MM.1S (cell line): Measurements from ENCODE around the gene CNFN.
A peak's percentile ranks its signal among the peaks of the same experiment; 100 is the strongest.

ENCODE experiments used
- DNase-seq: peaks from one replicate; pipeline ENCODE4 v3.0.0-alpha.2; 2015
- H2AFZ ChIP-seq: fragments of 300-600 bp; sonication (generic); 2 replicates; pipeline ENCODE4 v1.6.0; 2016; ENCODE audit warnings: antibody characterized with exemption, low read length
- H3F3A ChIP-seq: fragments of 300-600 bp; sonication (generic); 2 replicates; pipeline ENCODE4 v1.6.1; 2016; ENCODE audit warnings: mild to moderate bottlenecking, antibody characterized with exemption, low read length, moderate library complexity, mixed read lengths; ENCODE audit not compliant: insufficient read depth
- H3K27ac ChIP-seq: fragments of 300-600 bp; sonication (generic); 2 replicates; pipeline ENCODE4 v1.5.1; 2016; ENCODE audit warnings: mild to moderate bottlenecking, low read length
- H3K27me3 ChIP-seq: fragments of 300-600 bp; sonication (generic); replicated peaks from 2 replicates; pipeline ENCODE4 v1.6.0; 2016; ENCODE audit warnings: low read length; ENCODE audit not compliant: insufficient read depth
- H3K36me3 ChIP-seq: fragments of 300-600 bp; sonication (generic); replicated peaks from 2 replicates; pipeline ENCODE4 v1.6.1; 2016; ENCODE audit warnings: mild to moderate bottlenecking, low read length, mixed read lengths; ENCODE audit not compliant: insufficient read depth
- H3K4me1 ChIP-seq: fragments of 300-600 bp; sonication (generic); 2 replicates; pipeline ENCODE4 v1.6.1; 2016; ENCODE audit warnings: low read length, mixed read lengths
- H3K4me2 ChIP-seq: fragments of 300-600 bp; sonication (generic); 2 replicates; pipeline ENCODE4 v1.6.0; 2016; ENCODE audit warnings: low read depth, low read length
- H3K4me3 ChIP-seq: fragments of 300-600 bp; sonication (generic); 2 replicates; pipeline ENCODE4 v1.5.1; 2016; ENCODE audit warnings: low read length, mixed read lengths
- H3K79me2 ChIP-seq: fragments of 300-600 bp; sonication (generic); 2 replicates; pipeline ENCODE4 v1.6.1; 2016; ENCODE audit warnings: mixed run types, low read length, mixed read lengths
- H3K9ac ChIP-seq: fragments of 300-600 bp; sonication (generic); 2 replicates; pipeline ENCODE4 v1.6.1; 2016; ENCODE audit warnings: low read length, mixed read lengths
- H3K9me2 ChIP-seq: fragments of 300-600 bp; sonication (generic); replicated peaks from 2 replicates; pipeline ENCODE4 v1.6.1; 2016; ENCODE audit warnings: mild to moderate bottlenecking, low read length, mixed read lengths; ENCODE audit not compliant: insufficient read depth
- H3K9me3 ChIP-seq: fragments of 300-600 bp; sonication (generic); replicated peaks from 2 replicates; pipeline ENCODE4 v1.6.1; 2016; ENCODE audit warnings: mild to moderate bottlenecking, low read length, mixed read lengths; ENCODE audit not compliant: insufficient read depth
- H4K20me1 ChIP-seq: fragments of 300-600 bp; sonication (generic); 2 replicates; pipeline ENCODE4 v1.6.1; 2016; ENCODE audit warnings: mild to moderate bottlenecking, low read length, moderate library complexity, mixed read lengths; ENCODE audit not compliant: insufficient read depth
- CTCF ChIP-seq: fragments of 300-600 bp; sonication (generic); IDR thresholded peaks from 2 replicates; pipeline ENCODE4 v1.5.1; 2016; ENCODE audit warnings: antibody characterized with exemption, low read length, mixed read lengths
- EZH2 ChIP-seq: fragments of 300-600 bp; sonication (generic); optimal IDR thresholded peaks from 2 replicates; pipeline ENCODE3; 2017; ENCODE audit warnings: low read depth, mild to moderate bottlenecking, antibody characterized with exemption, low read length, mixed read lengths
- EZH2phosphoT487 ChIP-seq: fragments of 300-600 bp; sonication (generic); IDR thresholded peaks from 2 replicates; pipeline ENCODE4 v1.6.1; 2018; ENCODE audit warnings: antibody characterized with exemption, low read length

Gene CNFN

GRCh38 chr19:42423462-42424344, 33.6 kb upstream of the CNFN start:
- H3K9me2 ChIP-seq = no peaks in the 10 kb centered on the region
- TF ChIP-seq CTCF = no peak
- TF ChIP-seq EZH2phosphoT487 = no peak
- no peak for TF ChIP-seq EZH2
- H3K4me3 ChIP-seq = peak overlapping the region; percentile 93
- H3K27ac ChIP-seq = peak overlapping the region; percentile 64; the same call in 1 of the 2 replicates
- peak; percentile 97 for DNase-seq
- H3K4me2 ChIP-seq = peak overlapping the region; percentile 96
- peak overlapping the region; percentile 81 for H3K9ac ChIP-seq
- peaks cover 13% of the 10 kb centered on the region; the same call in 1 of the 2 replicates for H3F3A ChIP-seq
- no peaks in the 10 kb centered on the region for H3K27me3 ChIP-seq
- H3K9me3 ChIP-seq = no peaks in the 10 kb centered on the region
- H4K20me1 ChIP-seq = no peaks in the 10 kb centered on the region
- peak overlapping the region; percentile 86 for H2AFZ ChIP-seq
- H3K79me2 ChIP-seq = peaks cover 22% of the 10 kb centered on the region
- H3K36me3 ChIP-seq = no peaks in the 10 kb centered on the region
- peaks cover 15% of the 10 kb centered on the region for H3K4me1 ChIP-seq

- Histone ChIP-seq H3K79me2 (peaks cover 26% of the 10 kb centered on the region), H3K4me1 (peaks cover 15% of the 10 kb centered on the region), H3K27ac (peak overlapping the region; percentile 64; the same call in 1 of the 2 replicates), H3K9ac (peak overlapping the region; percentile 81), H3K4me3 (peak overlapping the region; percentile 93), H3F3A (peaks cover 13% of the 10 kb centered on the region; the same call in 1 of the 2 replicates), H3K4me2 (peak overlapping the region; percentile 96), H2AFZ (peak overlapping the region; percentile 86), H4K20me1 (no peaks in the 10 kb centered on the region), H3K36me3 (no peaks in the 10 kb centered on the region), H3K27me3 (no peaks in the 10 kb centered on the region), H3K9me3 (no peaks in the 10 kb centered on the region), H3K9me2 (no peaks in the 10 kb centered on the region)
- peak; percentile 51 for DNase-seq
- TF ChIP-seq CTCF (no peak), EZH2phosphoT487 (no peak), EZH2 (no peak)
Measured at GRCh38 chr19:42422901-42423461, 32.9 kb upstream of the CNFN start.

- Histone ChIP-seq H3K27me3 (no peaks in the 10 kb centered on the region), H3K79me2 (peaks cover 26% of the 10 kb centered on the region), H3F3A (peaks cover 13% of the 10 kb centered on the region; the same call in 1 of the 2 replicates), H4K20me1 (no peaks in the 10 kb centered on the region), H3K4me3 (peak overlapping the region; percentile 93), H3K9ac (peak overlapping the region; percentile 81), H2AFZ (peak overlapping the region; percentile 86), H3K27ac (peak overlapping the region; percentile 64; the same call in 1 of the 2 replicates), H3K4me1 (peaks cover 15% of the 10 kb centered on the region), H3K36me3 (no peaks in the 10 kb centered on the region), H3K4me2 (peak overlapping the region; percentile 96), H3K9me3 (no peaks in the 10 kb centered on the region), H3K9me2 (no peaks in the 10 kb centered on the region)
- DNase-seq = peak; percentile 30
- TF ChIP-seq EZH2 (no peak), EZH2phosphoT487 (no peak), CTCF (no peak)
Measured at GRCh38 chr19:42422092-42422900, 32.2 kb upstream of the CNFN start.
